Psoas muscle (tissue), 8 donors: ENCODE measurements around the gene USP20. TPM values are rescaled to one million over a fixed set of nuclear protein-coding genes. Genes with fewer than 3 reads are reported as not detected.

Experiments used
- ATAC-seq, 4 donors: fragments of 200-7000 bp; cut with Tn5 transposase; one replicate each; pipeline ENCODE4 v1.9.1; 2020; ENCODE audit warnings: moderate library complexity in 3 of 4, mild to moderate bottlenecking in 2 of 4
- DNase-seq, 2 donors: peaks; one replicate each; pipeline ENCODE4 v3.0.0-alpha.2; 2020
- H3K27ac ChIP-seq: fragments of 200-600 bp; one replicate; pipeline ENCODE4 v1.8.0; 2022
- H3K27me3 ChIP-seq, 3 donors: fragments of 200-600 bp in 1 of 3; one replicate each; pipeline versions ENCODE4 v1.6.1 to v1.8.0; 2013 to 2022; ENCODE audit warnings: low read length in 2 of 3, mild to moderate bottlenecking in 2 of 3, moderate library complexity in 1 of 3; ENCODE audit not compliant: insufficient read depth in 3 of 3
- H3K36me3 ChIP-seq, 2 donors: fragments of 200-600 bp in 1 of 2; one replicate each; pipeline versions ENCODE4 v1.6.1 to v1.8.0; 2013 to 2022; ENCODE audit warnings: low read depth in 1 of 2, mild to moderate bottlenecking in 1 of 2, moderate library complexity in 1 of 2; ENCODE audit not compliant: insufficient read depth in 1 of 2
- H3K4me1 ChIP-seq: fragments of 200-600 bp; one replicate; pipeline ENCODE4 v1.8.0; 2022
- H3K4me3 ChIP-seq: fragments of 200-600 bp; one replicate; pipeline ENCODE4 v1.8.0; 2022; ENCODE audit warnings: mild to moderate bottlenecking
- H3K9me3 ChIP-seq: fragments of 200-600 bp; one replicate; pipeline ENCODE4 v1.8.0; 2022
- WGBS, 3 donors: extraction: QIAGEN DNeasy Blood & Tissue Kit; methylation state at CpG; one replicate each; pipeline versions ENCODE4 v1.1.6 to v1.1.7; 2013; 5-methylcytosine and 5-hydroxymethylcytosine counted together
- intact Hi-C, 2 donors: fragments of 100-400 bp; cut with DNase I; formaldehyde crosslinking; loops; one replicate each; pipeline versions ENCODE4 v1.11.0 to v1.14.2; 2022
- polyA plus RNA-seq, 3 donors: library from polyadenylated mRNA; stranded (reverse); fragments of 200-250 nt; gene quantifications; one replicate each; pipeline ENCODE4 v1.2.3, GENCODE V29; 2013
- total RNA-seq, 4 donors: library from RNA; stranded (reverse); fragmentation: NEBNext Ultra II Directional in 2 of 4; extraction: Animal tissue kit (Norgen Biotek cat#: 25700) in 2 of 4; gene quantifications; one replicate each; pipeline versions ENCODE4 v1.2.1 to v1.2.4, GENCODE V29; 2021 to 2023
- TF ChIP-seq, protein P1 (sequence below): fragments of 200-600 bp; IDR thresholded peaks from one replicate; pipeline ENCODE4 v1.8.0; 2022; ENCODE audit warnings: antibody characterized with exemption
- donor health status: healthy with polysubstance abuse.
- donor health status: DM: no; HTN: no; CAD: no; lungs with moderate emphysema.
- donor health status: Bipolar disorder and iron deficiency.
- donor health status: healthy.
- donor health status: DM: yes; HTN: yes; CAD: no.
- donor health status: DM: no; HTN: no; CAD: no.
- donor health status: DM: no; HTN: no; CAD: no.
- donor health status: DM: yes; HTN: yes; CAD: no.

USP20 gene
- total and polyA plus RNA-seq, 7 donors: 9.5 to 18.4 (median 15.2) TPM

DNA sequence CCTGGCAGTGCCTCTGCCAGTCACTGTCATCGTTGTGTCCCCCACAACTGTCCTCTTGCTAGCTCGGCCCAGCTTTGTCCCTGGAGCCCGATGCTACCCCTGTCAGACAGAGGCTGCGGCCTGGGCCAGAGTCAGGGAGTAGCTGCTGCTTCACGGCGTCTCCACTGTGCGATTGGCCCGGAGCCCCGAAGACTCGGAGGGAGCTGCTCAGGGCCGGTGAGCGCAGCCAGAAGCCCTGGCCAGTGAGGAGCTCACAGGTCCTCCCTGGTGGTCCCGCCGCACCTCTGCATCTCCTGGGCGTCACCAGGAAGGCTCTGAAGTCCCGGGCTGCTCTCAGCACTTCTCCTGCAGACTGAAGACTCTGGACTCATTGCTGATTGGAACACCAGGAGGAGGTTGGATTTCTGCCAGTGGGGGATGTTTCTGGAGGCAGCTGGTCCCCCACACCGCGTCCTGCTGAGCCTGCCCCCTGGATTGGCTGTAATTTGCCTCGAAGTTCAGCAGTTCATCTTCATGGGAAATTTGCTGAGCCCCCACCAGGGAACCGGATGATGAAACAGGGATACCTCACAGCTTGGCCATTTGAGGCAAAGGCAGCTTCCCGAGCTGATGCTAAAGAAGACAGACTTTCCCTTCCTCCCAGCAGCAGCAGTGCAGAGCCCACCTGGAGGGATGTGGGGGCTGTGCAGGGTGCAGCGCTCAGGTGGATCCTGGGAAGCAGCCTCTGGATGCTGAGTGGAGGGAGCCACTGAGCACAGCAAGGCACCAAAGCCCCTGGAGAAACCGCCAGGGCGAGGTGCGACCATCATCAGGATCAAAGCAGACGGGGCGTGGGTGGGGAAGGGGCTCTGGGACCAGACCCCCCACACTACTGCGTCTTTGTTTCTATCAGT is 45.6 kb downstream of the USP20 start:
- Histone ChIP-seq H3K27me3 (no peaks in the 10 kb centered on the region), H3K4me1 (peaks cover 13% of the 10 kb centered on the region), H3K27ac (no peak overlapping the region), H3K9me3 (no peaks in the 10 kb centered on the region), H3K36me3 (peaks cover 0 to 37% of the 10 kb centered on the region in 2 donors), H3K4me3 (no peak overlapping the region)
- DNase-seq (peak in 1 of 2 donors; percentile 49), ATAC-seq (no peak)
- WGBS, 3 donors: 68 to 70% (median 70%) methylated on average over 28 of the region's 28 CpGs
- TF ChIP-seq, protein P1, sequence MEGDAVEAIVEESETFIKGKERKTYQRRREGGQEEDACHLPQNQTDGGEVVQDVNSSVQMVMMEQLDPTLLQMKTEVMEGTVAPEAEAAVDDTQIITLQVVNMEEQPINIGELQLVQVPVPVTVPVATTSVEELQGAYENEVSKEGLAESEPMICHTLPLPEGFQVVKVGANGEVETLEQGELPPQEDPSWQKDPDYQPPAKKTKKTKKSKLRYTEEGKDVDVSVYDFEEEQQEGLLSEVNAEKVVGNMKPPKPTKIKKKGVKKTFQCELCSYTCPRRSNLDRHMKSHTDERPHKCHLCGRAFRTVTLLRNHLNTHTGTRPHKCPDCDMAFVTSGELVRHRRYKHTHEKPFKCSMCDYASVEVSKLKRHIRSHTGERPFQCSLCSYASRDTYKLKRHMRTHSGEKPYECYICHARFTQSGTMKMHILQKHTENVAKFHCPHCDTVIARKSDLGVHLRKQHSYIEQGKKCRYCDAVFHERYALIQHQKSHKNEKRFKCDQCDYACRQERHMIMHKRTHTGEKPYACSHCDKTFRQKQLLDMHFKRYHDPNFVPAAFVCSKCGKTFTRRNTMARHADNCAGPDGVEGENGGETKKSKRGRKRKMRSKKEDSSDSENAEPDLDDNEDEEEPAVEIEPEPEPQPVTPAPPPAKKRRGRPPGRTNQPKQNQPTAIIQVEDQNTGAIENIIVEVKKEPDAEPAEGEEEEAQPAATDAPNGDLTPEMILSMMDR: no peak
- intact Hi-C loops: loop anchor here in 1 of 2 donors (10.0 kb wide), 1 partner anchor 354 kb away; no protein-coding TSS in a partner anchor

DNA sequence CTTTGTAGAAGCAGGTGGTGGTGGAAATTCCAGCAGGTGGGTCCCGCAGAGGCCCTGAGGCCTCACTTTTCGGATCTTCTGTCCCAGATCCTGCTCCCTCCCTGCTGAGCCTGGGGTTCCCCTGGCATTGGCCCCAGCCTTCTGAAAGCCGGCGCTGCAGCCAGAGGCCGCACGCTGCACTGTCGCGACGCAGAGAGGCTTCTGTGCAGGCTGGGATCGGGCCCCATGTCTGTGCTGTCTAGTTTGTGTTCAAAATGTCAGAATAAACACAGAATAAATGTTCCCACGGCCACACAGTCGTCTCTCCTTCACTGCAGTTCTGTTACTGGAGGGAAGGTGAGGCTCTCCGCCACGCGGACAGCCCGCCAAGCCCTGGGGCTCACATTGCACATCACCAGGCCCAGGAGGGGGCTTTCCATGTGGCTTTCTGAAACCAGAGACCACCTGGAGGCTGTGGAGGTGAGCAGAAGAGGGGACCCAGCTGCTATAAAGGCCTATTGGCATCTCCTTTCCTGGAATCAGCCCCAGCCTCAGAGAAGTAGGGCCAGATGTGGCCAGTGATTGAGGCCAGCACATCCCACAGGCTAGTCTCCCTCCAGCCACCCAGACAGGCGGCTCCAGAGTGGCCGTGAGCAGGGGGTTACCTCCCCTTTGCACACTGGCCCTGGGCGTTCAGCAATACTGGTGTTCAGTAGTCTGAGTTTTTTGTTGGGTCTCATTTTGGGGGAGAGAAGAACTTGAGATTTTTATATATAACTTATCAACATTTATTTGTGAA is 46.5 kb downstream of the USP20 start:
- 73 to 81% (median 73%) methylated on average over 19 of the region's 19 CpGs for WGBS, 3 donors
- intact Hi-C loops: loop anchor here in 1 of 2 donors (10.0 kb wide), 1 partner anchor 353 kb away; no protein-coding TSS in a partner anchor
- no peak overlapping the region for H3K4me3 ChIP-seq
- DNase-seq (no peak), ATAC-seq (no peak)
- H3K9me3 ChIP-seq: no peaks in the 10 kb centered on the region
- TF ChIP-seq, protein P1: no peak
- no peak overlapping the region for H3K27ac ChIP-seq
- H3K4me1 ChIP-seq: peaks cover 18% of the 10 kb centered on the region
- peaks cover 0 to 37% of the 10 kb centered on the region in 2 donors for H3K36me3 ChIP-seq
- no peaks in the 10 kb centered on the region for H3K27me3 ChIP-seq

DNA sequence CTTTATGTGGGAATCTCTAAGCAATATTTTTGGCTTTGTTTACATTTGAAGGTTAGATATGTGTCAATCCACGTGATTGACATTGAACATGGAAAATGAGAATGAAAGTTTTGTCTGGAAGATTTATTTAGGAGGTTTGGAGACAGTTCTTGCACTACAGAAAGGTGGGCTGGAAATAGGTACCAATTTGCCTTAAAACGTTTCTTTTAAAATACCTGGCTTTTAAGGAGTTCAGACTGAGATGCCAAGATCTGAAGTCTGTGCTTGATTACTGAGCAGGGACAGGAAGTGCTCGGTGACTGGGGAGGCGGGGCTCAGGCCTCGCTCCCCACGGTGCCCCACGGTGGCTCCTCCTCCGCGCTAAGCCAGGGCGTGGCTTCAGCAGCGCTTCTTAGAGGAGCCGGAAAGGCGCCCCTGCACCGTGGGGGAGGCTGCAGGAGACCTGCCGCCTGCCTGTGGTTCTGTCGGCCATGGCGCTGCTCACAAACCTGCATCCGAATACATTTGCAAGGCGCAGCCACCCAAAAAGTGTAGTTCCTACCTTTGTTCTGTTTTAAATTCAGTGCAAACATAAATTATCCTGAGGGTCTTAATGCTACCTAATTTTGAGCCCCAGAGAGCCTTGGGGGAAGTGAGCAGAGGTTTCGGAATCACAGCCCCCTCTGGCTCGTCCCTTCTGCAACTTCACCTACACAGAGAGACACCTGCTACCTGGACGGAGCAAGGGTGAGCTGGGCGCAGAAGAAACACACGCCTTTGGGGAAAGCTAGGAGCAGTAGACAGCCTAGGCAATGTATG is 49.2 kb downstream of the USP20 start:
- DNase-seq: peak; percentile 89 to 92
- H3K27ac ChIP-seq: peak overlapping the region; percentile 66
- H3K36me3 ChIP-seq: peaks cover 0 to 45% of the 10 kb centered on the region in 2 donors
- intact Hi-C loops: loop anchor here (2.0 to 10.0 kb wide), 5 partner anchors 158 to 353 kb away; partner anchors contain the start of genes FNBP1 (in 1 of the 2) and GPR107 (in 1 of the 2)
- WGBS, 3 donors: 19 to 21% (median 21%) methylated on average over 24 of the region's 24 CpGs
- H3K27me3 ChIP-seq: no peaks in the 10 kb centered on the region
- ATAC-seq: peak; percentile 69 to 84 (median 74)
- peaks cover 18% of the 10 kb centered on the region for H3K4me1 ChIP-seq
- H3K9me3 ChIP-seq: no peaks in the 10 kb centered on the region
- peak overlapping the region; percentile 55 for H3K4me3 ChIP-seq
- TF ChIP-seq, protein P1: no peak

DNA sequence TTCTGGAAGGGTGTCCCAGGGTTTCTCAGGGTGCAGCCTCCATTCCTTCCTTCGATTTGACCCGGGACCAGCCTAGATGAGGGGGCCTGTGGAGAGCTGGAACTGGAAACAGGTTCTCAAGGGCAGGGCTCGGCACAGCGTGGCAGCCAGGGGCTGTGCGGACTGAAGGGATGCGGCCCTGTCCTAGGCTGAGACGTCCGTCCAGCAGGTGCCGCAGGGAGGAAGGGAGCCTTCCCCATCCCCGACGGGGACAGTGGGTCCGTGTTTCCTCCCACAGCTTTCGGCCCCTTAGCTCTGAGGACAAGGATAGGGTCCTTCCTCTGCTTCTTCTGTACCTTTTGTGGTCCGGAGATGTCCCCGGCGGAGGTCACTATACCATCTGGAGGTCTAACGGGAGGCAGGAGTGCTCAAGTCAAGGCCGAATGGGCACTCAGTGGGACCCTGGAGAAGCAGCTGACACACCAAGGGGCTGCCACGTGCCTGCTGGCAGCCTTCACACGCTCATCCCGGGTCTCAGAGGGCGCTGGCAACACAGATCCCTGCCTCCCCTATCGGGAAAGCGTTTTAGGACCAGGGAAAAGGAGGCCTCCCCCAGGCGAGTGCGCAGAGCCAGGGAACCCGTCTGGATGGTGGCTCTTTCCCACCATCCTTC is 49.9 kb downstream of the USP20 start:
- intact Hi-C loops: loop anchor here (2.0 to 10.0 kb wide), 5 partner anchors 158 to 352 kb away; partner anchors contain the start of genes FNBP1 (in 1 of the 2) and GPR107 (in 1 of the 2)
- TF ChIP-seq, protein P1: no peak
- Histone ChIP-seq H3K9me3 (no peaks in the 10 kb centered on the region), H3K4me3 (peak overlapping the region; percentile 55), H3K27ac (peak overlapping the region; percentile 66), H3K4me1 (peaks cover 18% of the 10 kb centered on the region), H3K27me3 (no peaks in the 10 kb centered on the region), H3K36me3 (peaks cover 0 to 45% of the 10 kb centered on the region in 2 donors)
- peak; percentile 24 to 45 (median 34) for ATAC-seq
- WGBS, 3 donors: 30 to 39% (median 32%) methylated on average over 23 to 27 of the region's 27 CpGs
- peak in 1 of 2 donors; percentile 67 for DNase-seq
